ENCODE measurements around the gene PFN3.

Gene PFN3

GRCh38 chr5:177399997-177400868 is at the start of gene PFN3:
Gene PFN3, minus strand, starts transcription at chr5:177400661. Its CDS starts 85 bp downstream, at chr5:177400576.
- DNase-seq (ENCODE audit: low read depth) = no peak

GRCh38 chr5:177449140-177450061 is 48.9 kb upstream of the PFN3 start:
- DNase-seq (ENCODE audit: low read depth) = no peak

- DNase-seq (ENCODE audit: low read depth) = no peak
Observed at GRCh38 chr5:177448244-177448950, 47.9 kb upstream of the PFN3 start.

GRCh38 chr5:177447611-177448243 is 47.3 kb upstream of the PFN3 start:
- no peak for DNase-seq (ENCODE audit: low read depth)

- no peak for DNase-seq (ENCODE audit: low read depth)
Observed at GRCh38 chr5:177447066-177447610, 46.7 kb upstream of the PFN3 start.

- no peak for DNase-seq (ENCODE audit: low read depth)
Observed at GRCh38 chr5:177446200-177447065, 46.0 kb upstream of the PFN3 start, which contains the start of gene PRR7. Gene PRR7, plus strand, starts transcription at chr5:177446814. Its CDS starts 8,254 bp downstream, at chr5:177455068.

- DNase-seq (ENCODE audit: low read depth) = no peak
Observed at GRCh38 chr5:177445917-177446199, 45.4 kb upstream of the PFN3 start.

- no peak for DNase-seq (ENCODE audit: low read depth)
Observed at GRCh38 chr5:177445052-177445916, 44.8 kb upstream of the PFN3 start.

- no peak for DNase-seq (ENCODE audit: low read depth)
Observed at GRCh38 chr5:177444106-177445051, 43.9 kb upstream of the PFN3 start.

- DNase-seq (ENCODE audit: low read depth) = no peak
Observed at GRCh38 chr5:177443144-177443983, 42.9 kb upstream of the PFN3 start.

GRCh38 chr5:177442066-177442826 is 41.8 kb upstream of the PFN3 start:
- DNase-seq (ENCODE audit: low read depth) = no peak

GRCh38 chr5:177440990-177441780 is 40.7 kb upstream of the PFN3 start:
- DNase-seq (ENCODE audit: low read depth) = no peak

GRCh38 chr5:177440211-177440989 is 39.9 kb upstream of the PFN3 start:
- no peak for DNase-seq (ENCODE audit: low read depth)

- DNase-seq (ENCODE audit: low read depth) = no peak
Observed at GRCh38 chr5:177439518-177440053, 39.1 kb upstream of the PFN3 start.

- DNase-seq (ENCODE audit: low read depth) = no peak
Observed at GRCh38 chr5:177438468-177438867, 38.0 kb upstream of the PFN3 start.
